Stimulated activated CD8-positive, alpha-beta memory T cell treated with anti-CD3 and anti-CD28 coated beads, Interleukin-12 subunit alpha, Interleukin-12 subunit beta, amount 100 ng/mL, for 4 hours (primary cell): ENCODE results near the gene PDZD8.

Experiments used
- DNase-seq: peaks from one replicate; pipeline ENCODE4 v3.0.0-alpha.2; 2020; ENCODE audit warnings: low read depth

The PDZD8 gene

DNA sequence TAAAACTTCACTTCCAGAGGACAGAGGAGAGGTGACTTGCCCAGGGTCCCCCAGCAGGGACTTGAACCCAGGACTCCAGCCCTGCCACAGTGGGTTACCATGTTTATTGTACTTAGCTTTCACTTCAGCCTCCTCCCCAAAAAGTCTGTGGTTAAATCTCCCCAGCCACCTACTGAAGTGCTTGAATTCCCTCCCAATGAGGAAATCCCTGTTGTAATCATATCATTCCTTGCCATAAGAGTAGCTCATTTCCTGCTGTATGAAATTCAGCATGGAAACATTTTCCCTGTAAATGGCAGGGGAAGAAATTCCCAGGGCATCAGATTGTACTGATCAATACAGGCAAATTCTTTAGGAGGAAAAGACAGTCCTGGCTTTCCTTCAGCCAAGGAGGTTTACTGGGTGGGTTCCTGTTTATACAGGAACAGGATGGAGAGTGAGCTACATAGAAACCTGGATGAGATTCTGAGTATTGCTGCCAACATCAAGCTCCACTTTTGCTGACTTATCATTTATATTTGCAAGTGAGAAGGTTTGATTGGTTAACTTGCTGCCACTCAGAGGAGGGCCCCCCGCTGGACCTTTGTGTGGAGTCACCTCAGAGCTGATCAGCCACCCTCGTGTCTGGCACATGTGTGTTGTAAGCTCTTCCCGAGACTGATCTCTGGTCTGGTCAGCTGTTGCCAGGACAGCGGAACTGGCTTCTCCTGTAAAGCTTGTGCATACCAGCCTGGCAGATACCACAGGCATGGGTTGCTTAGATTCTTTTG lies 16.4 kb upstream of the PDZD8 start:
- DNase-seq, result no peak

DNA sequence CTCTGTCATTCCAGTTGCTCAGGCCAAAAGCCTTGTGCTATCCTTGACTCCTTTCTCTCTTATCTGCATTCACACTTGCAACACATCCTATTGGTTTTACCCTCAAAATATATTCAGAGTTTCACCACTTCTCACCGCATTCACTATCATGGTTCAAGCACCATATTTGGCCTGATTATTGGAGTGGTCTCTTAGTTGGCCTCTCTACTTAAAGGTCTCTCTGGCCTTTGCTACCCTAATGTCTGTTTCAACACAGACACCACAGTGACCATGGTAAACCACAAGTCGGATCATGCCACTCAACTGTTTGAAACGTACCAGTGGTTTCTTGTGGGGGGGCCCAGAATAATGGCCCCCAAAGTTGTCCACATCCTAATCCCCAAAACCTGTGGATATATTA lies 15.2 kb upstream of the PDZD8 start:
- DNase-seq, result no peak

DNA sequence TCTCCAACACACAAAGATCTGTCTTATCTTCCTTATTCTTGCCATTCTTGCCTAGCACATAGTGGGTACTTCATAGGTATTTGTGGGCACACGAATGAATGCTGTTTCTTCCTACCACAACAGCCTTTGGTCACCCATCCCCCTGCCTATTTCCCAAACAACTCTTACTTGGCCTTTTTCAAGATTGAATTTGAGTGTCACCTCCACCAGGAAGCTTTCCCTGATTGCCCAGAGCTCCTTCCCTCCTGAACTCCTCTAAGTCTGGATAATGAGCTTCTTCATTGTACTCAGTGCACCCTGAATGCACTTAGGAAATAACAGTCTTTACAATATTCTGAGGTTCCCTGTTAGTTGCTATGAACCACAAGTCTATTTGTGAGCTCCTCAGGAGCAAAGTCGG lies 11.6 kb upstream of the PDZD8 start:
- DNase-seq, result no peak

DNA sequence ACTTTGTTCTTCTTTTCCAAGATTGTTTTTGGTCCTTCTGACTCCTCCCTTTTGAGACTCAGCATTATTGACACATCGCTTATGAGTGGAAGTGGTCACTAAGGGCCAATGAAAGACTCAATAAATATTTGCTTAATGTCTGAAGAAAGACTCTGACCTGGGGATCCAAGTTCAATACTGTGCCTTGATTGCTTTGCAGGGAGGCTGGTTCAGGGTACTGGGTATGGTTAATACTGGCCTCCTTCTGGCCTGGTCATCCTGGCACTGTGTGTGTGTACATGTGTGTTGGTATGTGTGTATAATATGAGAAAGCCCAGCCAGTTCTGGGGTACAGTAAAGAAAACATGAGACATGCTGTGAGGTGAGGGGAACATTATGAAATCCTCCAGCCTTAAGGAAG lies 7.6 kb upstream of the PDZD8 start:
- no peak for DNase-seq

DNA sequence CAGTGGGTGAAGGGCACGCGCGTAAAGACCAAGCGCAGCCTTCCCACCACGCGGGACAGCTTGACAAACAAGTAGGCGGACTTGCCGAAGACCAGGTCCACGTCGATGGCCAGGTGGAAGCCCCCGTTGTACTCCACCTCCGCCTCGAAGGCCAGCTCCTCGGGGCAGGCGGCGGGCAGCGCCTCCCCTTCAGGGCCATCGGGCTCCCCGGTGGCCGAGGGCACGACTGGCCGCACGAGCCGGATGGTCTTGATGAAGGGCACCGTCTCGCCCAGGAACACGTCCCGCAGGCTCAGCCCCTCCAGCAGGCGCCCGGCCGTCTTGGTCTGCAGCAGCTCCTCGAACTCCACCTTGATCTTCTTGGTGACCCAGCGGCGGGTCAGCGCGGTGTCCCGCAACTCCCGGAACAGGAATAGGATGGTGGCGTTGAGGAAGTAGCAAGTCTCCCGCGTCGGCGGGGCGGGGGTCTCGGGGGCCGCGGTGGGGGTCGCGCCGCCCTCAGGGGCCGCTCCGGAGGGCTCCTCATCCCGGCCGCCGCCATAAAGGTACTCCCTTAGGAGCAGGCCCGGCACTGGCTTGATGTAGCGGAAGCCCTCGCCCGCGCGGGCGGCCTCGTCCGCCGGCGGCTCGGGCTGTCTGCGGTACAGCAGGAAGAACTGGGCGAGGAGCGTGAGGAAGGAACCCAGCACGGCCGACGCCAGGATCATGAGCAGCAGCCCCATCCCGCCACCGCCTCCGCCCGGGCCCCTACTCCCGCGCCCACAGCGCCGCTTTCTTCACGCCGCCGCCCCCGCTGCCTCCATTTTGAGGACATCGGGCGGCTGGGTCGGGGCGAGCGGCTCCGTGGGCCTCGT lies 507 bp downstream of the PDZD8 start:
- peak; percentile 8 for DNase-seq

DNA sequence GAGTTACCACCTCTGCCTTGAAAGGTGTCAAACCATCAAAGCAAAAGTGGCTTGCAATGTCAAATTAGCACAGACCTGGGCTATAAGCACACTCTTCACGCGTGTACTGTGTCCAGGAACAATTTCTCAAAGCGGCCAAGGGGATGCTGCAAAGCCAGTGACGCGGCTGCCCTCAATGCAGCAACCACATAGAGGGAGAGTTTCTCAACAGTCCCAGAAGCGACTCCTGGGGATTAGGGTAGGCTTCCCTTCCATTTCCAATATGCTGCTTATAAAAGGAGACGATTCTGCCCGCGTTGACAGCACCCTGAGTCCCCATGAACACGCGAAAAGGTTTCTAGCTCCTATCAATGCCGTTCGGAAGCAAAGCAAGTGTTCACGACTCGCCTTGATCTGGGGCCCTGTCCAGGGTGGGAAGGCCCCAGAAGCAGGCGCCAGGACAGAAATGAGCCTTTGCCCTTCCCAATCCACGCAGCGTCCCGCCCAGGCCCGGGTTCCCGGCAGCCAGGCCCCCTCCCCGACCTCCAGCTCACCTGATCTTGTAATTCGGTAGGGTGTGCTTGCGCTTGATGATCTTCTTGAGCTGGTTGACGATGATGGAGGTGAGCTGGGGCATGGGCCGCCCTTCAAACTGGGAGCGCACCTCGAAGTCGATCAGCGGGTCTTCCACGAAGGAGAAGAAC lies 1.3 kb downstream of the PDZD8 start:
- DNase-seq, result peak; percentile 6

DNA sequence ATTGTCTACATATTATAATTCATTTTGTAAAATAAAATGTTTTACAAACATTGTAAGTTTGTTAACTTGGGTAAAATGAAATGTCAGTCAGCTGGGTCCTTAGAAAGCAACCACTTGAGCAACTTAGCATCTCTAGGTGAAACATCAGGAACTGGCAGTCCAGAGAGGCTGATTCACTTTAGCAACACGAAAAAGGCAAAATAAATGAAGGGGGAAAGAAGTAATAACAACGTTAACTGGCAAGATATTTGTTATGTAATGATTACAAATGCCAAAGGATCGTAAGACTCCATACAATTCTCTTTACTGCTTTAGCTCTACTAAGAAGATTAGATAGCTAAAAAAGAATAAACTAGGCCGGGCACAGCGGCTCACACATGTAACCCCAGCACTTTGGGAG lies 5.0 kb downstream of the PDZD8 start:
- DNase-seq, result no peak

DNA sequence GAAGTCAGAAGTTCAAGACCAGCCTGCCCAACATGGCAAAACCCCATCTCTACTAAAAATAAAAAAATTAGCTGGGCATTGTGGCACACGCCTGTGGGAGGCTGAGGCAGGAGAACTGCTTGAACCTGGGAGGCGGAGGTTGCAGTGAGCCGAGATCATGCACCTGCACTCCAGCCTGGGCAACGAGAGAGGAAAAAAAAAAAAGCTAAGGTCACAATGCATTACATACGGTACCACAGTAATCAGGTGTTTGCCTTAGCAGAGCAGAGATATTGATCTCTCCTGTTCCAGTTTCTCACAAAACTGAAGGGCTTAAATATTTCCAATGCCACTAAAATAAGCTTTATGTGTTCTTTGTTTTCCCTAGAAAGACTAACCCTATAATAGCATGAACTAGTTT lies 7.5 kb downstream of the PDZD8 start:
- DNase-seq, result no peak

DNA sequence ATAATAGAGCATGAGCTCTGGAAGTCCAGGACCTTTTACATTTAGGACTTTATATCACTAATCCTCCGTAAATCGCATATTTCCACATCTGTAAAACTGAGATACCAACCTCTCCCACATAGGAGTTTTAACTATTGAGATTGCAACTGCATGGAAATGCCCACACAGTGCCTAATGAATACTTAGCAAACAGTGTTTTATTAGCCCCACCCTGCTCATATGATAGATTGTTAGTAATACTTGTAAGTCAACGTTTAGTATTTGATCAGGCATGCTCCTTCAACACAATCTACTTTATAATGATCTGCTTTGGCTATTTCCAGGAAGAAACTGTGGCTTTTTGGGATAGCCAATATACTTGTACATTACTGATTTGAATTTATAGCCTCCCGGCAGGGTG lies 8.5 kb downstream of the PDZD8 start:
- no peak for DNase-seq

DNA sequence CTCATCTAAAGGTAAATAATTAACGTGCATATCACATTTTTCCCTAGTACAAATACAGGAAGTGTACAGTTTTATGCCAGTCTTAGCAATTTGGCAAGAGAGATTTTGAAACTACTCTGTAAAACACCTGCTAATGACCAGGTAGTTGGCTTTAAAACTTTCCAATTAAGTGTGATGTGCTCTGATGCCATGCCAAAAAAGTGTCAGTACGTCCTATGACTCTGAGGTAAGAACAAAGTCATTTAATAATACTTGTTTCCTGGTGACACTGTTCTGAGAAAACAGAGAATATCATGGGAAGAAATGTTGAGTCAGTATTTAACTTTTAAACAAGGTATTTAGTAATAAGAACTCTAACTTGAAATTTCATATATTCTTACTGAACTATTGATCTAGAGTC lies 9.6 kb downstream of the PDZD8 start:
- no peak for DNase-seq

DNA sequence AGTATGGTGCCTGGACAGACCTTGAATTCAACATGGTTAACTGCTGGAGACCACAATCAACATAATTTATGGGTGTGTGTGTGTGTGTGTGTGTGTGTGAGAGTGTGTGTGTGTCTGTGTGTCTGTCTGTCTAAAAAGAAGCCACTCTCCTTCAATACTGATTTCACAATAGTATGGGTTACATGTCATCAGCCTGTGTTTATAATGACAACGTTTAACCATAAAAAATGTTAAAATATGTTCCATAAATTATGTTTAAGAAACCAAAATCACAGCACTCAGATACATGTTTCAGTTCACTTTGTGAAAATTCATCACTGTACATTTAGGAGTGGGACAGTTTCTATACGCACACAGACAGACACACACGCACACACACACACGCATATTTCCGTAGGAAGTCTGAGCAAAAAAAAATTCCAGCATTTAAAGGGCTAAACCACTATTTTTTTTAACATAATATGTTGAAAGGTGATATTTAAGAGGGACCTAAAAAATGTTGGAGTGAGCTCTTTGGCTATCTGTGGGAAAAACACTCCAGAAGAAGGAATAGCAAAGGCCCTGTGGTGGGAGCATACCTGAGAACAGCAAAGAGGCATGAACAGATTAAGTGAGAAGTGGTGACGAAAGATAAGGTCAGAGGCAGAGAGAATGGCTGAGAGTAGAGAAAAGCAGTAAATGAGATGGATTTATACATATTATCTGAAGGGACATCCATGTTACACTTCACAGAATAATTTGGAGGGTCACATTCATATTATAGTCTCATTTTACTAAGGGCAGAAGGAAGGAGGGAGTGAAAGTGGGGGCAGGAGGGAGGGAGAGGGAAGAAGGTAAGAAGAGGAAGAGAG lies 10.9 kb downstream of the PDZD8 start:
- no peak for DNase-seq

DNA sequence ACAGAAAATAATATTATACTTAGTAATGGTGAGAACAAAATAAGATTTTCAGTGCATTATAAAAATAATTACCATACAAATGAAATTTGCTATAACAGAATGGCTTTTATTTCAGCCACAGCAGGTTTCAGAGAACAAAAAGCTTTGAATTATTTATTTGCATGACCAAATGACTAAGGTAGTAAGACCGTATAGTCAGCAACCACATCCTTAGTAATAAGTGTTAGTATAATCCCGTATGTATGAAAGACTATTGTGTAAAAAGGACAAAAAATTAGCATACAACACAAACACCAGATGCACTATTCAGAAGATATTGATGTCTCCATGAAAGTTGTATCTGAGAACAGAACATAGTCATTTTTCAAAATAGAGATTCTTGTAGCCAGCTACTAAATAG lies 12.2 kb downstream of the PDZD8 start:
- DNase-seq, result no peak

DNA sequence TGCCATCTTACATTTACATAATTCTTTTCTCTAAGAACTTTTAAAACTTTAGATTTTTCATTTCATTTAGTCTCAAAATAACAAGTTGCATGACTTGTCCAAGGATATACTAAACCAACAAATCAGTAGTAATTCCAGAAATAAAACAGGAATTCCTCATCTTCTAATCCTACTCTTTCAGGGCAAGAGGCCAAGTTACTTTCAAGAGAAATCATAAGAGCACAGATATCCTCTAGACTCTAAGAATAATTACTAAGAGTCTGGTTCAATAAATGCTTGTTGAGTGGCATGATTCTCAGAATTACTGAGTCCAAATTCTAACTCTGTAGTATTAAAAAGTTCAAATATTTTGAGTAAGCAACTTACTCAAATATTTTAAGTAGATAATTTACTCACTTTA lies 12.9 kb downstream of the PDZD8 start:
- DNase-seq, result no peak

DNA sequence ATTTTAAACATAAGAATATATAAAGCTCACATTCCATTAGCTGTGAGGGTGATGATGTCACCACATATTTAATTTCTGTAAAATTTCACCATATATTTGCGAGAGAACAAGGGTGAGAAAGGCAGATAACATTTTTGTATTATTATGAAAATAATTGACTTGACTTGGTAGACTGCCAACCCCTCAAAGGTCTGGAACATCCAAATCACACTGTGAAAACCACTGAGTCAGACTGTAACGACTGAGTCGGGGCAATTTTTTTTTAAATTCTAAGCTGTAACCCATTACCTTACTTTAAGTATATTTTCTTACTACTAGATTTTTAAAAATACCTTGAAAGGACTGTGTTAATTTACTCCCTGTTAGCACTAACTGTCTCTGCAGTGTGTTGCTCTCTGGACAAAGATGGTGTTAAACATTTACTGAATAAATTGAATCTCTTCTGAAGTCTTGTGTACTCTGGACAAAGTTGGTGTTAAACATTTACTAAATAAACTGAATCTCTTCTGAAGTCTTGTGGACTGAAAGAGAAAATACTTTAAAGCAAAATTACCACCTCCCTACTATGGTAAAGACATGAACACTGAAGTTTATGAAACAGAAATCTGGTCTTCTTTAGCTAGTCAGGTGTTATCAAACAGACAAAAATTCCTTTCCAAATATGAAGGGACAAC lies 14.1 kb downstream of the PDZD8 start:
- no peak for DNase-seq

DNA sequence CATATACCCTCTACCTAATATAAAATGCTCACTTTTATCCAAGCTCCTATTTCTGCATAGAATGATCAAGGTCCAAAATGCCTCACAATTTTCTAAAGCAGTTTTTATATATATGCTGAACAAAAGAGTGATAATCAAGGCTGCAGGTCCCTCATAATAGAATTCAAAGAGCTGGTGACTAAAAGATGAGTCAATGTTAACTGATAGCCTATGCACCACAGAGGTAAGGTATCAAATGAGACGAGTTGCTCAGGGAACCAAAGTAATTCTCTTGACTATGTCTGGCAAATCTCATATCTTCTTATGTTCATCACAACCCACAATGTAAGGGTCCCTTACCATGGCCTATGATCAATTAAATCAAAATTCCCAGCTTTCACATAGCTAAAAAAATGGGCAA lies 15.2 kb downstream of the PDZD8 start:
- no peak for DNase-seq

DNA sequence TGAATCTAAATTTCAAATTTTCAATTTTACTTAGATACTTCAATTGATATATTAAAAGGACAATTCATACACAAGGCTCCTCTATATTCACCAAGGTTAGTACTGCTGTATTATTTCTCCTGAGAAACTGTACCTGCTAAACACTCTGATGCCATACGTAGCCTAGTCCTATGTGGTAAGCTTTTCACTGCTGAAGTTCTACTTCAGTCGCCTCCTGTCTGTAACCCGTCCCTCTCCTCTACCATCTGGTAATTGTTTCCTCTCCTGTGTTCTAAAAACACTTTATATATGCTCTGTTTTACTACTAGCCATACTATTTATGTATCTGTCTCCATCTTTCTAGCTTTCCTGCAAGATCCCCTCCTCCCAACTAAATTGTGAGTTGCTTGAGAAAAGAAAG lies 20.2 kb downstream of the PDZD8 start:
- no peak for DNase-seq

DNA sequence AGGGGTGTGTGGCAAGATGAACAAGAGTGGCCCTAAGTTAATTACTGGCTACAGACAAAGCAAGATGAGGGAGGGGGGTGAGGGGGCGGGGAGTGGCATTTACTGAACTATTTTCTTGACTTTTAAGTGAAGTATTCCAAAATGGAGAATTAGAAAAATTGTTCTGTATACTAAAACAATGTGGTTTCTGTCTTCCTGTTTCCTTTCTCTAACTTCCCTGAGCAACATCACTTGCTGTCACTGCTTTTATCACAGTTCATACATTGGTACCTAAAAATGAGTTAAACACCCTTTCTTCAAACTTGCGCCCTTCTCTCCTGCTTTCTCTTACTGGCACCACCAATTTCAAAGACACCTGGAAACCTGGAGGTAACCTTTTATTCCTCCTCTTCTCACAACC lies 21.6 kb downstream of the PDZD8 start:
- DNase-seq, result no peak

DNA sequence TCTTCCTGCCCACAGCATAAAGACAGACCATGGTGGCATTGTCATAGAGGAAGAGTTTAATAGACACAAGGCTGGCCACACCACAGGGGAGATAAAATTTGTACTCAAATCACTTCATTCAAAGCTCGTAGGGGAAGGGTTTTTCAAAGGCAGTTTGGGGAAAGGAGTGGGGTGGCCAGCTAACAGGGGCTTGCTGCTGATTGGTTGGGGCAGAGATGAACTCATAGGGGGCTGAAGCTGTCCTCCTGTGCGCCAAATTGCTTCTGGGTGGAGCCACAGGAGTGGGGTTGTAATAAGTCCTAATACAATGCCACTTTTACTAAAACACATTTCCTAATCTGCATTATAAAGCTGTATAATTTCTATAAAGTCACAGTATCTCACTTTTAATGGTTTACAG lies 22.5 kb downstream of the PDZD8 start:
- DNase-seq, result no peak

DNA sequence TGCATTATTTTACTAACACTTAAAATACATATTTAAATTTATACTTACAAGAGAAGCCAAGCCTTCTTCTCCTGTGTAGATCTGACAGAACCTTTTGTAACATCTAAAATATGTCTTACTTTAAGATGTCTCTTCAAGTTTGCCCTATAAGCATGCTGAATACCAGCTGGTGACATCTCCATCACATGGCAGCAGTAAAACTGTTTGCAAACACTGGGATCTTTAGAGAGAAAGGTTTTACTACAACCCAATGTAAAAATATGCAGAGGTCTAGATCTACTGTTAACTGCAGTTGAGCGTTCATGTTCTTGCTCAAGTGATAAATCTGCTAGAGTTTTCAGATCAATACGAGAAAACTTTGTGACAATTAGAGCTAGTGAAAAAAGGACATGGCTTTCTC lies 23.2 kb downstream of the PDZD8 start:
- DNase-seq, result no peak

DNA sequence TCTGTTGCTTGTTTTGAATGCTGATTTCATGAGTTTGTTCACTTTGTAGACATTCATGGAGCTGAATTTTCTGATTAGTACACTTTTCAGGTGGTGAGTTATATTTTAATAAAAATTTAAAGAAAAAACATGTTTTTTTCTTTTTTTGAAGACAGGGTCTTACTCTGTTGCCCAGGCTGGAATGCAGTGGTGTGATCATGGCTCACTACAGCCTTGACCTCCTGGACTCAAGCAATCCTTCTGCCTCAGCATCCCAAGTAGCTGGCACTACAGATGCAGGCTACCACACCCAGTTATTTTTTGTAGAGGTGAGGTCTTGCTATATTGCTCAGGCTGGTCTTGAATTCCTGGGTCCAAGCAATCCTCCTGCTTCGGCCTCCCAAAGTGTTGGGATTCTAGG lies 23.7 kb downstream of the PDZD8 start:
- no peak for DNase-seq

DNA sequence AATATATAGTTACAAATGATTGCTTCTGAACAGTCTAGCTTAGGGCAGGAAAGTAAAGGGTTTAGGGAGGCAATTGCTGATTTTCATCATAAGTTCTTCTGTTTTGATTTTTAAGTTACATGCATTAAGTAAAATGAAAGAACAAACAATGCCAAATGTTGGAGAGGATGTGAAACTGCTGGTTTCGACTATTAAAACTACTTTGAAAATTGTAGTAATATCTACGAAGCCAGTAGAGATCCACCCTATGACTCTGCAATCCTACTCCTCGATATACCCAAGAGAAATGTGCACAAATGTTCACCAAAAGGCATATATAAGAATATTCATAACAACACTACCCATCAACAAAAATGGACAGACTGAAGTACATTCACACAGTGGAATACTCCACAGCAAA lies 24.3 kb downstream of the PDZD8 start:
- no peak for DNase-seq

DNA sequence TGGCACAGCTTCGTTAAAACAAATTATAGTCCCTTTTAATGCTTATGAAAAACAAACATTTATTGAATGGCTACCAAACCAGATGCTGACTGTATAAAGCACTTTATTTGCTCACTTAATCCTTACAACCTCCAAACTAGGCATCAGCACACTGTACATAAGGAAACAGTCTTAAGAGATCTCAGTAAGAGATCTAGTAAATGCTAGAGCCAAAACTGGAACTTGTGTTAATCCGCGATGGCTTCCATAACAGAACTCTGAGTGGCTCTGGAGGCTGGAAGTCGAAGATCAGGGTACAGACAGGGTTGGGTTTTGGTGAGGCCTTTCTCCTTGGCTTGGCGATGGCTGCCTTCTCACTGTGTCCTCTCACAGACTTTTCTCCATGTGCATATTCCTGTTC lies 27.0 kb downstream of the PDZD8 start:
- no peak for DNase-seq
